SW 1271 (cell line): Measurements from ENCODE around the gene IST1.

Experiments
- DNase-seq, 2 experiments: peaks; one replicate each; lab custom pipeline; 2025; lab: John Stamatoyannopoulos, UW

The IST1 gene

DNA sequence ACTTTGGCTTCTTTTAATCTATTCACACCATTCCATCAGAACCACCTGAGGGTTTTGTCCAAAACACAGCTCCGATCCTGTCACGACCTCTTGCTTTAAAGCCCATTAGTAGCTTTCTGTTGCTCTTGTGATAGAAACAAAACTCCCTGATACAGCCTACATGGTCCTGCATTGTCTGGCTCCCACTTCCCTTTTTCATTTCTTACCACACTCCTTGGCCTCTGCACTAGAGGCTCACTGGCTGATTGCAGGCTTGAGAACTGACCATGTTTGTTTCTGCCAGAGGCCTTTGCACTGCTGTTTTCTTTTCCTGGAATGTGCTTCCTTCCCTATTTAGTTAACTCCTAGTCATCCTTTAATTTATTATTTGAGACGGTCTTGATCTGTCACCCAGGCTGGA is 23.7 kb downstream of the IST1 start:
- no peak for DNase-seq

DNA sequence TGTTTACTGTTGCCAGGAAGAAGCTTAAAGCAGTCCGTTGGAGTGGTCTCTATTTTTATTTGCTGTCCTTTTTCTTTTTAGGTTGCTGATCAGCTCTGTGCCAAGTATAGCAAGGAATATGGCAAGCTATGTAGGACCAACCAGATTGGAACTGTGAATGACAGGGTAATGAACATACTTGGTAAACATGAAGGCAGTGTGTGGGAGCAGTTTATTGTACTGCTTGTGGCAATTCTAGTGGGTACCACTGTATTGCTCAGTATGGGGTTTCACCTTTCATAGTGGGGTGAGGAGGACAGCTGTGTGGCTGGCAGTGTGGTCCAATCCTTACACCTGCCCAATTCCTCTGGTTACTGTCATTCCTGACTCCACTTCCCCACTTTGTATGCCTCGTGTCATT is 25.3 kb downstream of the IST1 start:
- DNase-seq, result no peak

GRCh38 chr16:71923941-71924690 is 28.8 kb downstream of the IST1 start:
- no peak for DNase-seq

DNA sequence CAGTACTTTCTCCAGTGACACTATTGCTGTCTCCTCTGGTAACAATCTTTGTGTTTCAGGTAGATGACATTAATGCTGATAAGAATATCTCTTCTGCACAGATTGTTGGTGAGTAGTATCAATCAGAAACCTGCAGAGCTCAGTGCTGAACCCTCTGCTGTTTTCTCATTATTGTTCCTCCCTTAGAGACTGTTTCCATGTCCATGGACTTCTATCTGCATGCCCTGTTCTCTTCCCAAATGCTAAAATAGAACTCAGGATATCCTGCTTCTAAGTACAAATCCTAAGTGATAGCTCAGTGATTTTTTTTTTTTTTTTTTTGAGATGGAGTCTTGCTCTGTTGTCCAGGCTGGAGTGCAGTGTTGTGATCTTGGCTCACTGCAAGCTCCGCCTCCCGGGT is 29.4 kb downstream of the IST1 start:
- DNase-seq, result no peak

- peak; percentile 67 to 94 for DNase-seq
Measured at GRCh38 chr16:71927383-71927782, 32.1 kb downstream of the IST1 start.

- DNase-seq, result no peak
Measured at GRCh38 chr16:71927787-71928186, 32.5 kb downstream of the IST1 start.

DNA sequence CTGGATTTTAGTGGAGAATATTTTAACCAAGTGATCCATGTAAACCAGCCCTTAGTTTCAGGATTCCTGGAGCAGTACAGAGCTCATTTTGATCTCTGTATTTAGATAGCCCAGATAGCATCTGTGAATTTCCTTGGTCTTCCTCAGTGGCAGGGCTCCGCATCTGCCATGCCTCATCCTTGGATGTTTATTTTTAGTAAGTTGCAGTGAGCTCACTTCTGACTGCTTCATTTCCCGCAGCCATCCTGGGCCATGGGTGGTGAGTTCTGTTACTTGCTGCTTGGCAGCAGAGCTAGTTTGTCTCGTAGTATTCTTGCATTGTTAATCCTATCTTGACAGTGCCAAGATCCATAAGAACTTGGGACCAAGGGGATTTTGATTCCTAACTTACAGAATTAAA is 33.7 kb downstream of the IST1 start:
- DNase-seq, result no peak

DNA sequence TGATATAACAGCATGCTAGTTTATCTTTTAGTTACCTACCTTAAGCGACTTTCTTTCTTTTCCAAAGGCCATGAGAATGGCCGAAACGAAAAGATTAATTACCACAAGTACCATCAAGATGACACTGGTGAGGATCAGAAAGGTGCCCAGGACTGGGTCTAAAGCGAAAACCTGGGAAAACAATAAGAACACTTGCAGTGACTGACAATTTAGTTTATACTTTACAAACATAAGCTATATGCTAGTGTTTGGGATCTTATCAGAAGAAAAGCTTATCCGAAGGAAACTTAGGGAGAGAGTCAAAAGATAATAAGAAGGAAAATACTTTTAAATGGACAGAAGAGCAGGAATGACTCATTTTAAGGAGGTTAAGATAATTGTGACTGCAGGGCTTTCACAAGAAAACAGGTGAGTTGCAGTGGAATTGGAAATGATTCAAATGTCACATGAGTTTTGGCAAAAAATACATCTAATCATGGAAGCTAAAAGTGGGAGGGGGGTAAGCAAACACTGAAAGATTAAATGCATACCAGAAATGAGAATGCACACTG is 34.8 kb downstream of the IST1 start:
- no peak for DNase-seq

- DNase-seq, result no peak
Measured at GRCh38 chr16:71931001-71931400, 35.7 kb downstream of the IST1 start.

DNA sequence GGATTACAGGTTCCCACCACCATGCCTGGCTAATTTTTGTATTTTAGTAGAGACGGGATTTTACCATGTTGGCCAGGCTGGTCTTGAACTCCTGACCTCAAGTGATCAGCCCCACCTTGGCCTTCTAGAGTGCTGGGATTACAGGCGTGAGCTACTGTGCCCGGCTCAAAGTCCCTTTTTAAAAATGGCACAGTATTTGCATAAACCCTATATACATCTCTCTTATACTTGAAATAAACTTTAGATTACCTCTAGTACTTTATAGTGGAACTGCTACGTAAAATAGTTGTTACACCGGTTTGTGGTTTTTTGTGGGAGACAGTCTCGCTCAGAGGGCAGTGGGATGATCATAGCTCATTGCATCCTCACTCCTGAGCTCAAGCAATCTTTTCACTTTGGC is 36.3 kb downstream of the IST1 start:
- no peak for DNase-seq

DNA sequence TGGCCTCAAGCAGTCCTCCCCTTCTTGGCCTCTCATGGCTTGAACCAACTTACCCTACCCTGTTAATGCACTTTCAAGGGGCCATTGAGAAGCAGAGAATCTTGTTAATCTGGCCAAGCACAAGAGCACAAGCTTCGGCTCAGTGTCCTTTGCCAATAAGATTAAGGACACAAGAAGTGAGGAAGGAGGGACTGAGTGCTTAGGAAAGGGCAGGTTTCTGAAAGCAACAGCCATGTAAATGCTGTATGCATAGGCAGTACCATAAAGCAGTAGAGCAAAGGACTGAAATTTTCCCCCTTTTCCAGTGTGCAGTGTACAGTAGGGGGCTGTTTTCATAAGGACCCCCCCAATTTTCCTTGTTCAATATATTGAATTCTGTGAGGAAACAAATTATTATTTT is 37.7 kb downstream of the IST1 start:
- no peak for DNase-seq

DNA sequence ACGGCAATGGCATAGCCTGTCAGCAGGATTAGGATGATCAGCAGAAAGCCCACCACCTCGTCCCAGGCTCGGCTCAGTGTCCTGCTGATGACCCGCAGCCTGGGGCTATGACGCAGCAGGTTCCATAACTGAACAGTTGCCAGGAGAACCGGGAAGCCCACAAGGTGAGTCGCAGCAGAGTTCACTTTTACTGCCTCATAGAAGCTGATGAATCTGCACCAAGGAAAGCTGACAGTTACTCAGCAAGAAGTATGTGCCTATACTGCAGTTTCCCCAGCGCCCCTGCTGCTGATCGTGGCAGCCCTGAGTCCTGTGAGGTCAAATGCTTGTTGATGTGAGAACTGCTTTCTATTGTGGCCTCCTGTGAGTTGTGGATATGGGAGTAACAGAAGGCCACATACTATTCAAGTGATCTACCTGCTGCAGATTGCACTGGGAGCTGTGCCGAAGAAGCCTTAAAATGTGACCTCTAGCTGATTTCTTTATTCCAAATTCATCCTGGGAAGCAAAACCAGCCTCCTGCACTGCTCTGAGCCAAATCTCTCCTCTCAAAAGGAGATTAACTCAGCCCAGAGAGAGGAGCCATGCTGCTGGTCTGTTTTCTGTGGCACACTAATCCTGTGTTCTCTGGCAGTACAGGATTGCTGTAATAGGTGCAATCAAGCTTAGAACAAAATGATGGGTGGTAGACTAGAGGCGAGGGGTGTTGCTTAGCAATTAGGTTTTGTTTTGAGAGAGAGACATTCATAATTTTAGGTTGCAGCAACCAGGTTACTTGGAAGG is 38.8 kb downstream of the IST1 start:
- DNase-seq, result no peak

DNA sequence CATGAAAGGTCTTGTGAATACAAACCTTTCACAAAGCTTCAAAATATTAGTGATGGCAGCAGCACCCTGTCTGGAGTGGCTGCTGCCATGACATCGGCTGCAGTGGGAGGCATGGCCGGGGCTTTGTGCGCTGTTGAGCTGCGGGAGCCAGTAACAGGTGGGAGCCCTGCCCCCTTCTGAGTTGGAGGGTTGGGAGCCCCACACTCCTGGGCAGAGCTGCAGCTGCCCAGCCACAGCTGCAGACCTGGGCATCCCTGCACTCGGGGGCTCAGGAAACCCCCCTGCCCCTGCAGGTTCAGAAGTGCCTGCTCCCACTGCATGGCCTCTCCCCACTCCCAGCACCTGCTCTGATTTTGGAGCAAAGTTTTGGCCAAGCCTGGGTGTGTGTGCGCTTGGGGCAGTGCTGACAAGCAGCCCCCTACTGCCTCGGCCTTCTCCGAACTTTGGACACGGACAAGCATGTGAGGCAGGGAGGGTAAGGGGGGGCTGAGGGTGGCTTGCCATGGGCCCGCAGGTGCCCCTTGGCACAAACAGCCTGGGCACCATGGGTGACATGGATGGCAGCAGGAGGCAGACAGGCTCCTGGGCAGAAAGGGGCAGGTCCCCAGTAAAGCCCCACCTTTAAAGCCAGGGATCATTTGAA is 42.7 kb downstream of the IST1 start:
- DNase-seq, result no peak

DNA sequence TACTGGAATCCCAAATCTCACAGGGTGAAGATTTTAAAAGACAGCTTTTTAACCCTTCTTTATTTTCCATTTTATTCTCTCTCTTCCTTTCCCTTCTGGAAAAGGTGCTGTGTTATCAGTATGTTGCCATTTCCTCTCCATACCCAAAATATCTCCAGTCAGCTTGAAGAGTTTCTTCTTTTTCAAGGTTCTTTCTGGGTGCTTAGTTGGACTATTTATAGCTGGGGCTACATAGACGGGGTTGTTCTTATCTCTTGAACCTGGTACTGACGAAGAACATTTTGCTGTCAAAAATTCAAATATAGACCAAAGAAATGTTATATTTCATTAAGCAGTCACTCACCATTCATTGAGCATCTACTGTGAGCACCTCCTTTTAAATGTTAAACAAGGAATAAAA is 48.6 kb downstream of the IST1 start:
- DNase-seq, result no peak

GRCh38 chr16:71945616-71946015 is 50.3 kb downstream of the IST1 start:
- DNase-seq, result no peak

DNA sequence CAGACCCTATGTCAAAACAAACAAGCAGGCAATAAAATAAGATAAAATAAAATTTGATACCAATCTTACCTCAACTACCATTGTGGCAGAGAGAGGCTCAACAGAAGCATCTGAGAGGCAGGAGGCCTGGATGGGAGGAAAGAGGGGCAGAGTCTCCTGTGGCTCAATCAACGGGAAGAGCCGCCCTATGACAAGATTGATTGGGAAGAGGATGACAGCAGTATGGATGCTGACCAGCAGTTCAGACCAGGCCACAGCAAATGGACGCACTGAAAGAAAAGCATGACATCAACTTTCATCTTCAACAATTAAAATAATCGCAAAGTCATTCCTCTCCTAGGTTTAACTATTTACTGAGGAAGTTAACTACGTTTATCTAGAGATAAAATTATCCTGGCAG is 57.5 kb downstream of the IST1 start:
- no peak for DNase-seq

DNA sequence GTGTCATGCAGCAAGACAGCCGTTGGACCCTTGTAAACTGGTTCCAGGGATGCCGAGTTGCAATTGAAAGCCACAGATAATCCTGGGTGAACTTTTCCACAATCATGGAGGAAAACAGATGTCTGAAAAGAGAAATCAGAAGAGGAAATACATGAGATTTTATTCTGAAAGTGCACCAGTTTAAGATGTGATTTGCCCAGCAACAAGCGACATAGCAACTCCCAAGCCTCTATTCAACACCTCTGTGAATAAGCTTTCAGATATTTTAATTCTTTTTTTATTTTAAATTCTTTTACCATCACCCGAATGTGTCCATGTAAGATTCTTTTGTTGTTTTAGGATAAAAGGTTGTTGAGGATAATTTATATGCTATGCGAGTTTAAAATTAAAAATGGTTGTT is 58.8 kb downstream of the IST1 start:
- no peak for DNase-seq

GRCh38 chr16:71954699-71955195 is 59.4 kb downstream of the IST1 start:
- DNase-seq, result no peak

- no peak for DNase-seq
Measured at GRCh38 chr16:71956486-71956885, 61.2 kb downstream of the IST1 start.

DNA sequence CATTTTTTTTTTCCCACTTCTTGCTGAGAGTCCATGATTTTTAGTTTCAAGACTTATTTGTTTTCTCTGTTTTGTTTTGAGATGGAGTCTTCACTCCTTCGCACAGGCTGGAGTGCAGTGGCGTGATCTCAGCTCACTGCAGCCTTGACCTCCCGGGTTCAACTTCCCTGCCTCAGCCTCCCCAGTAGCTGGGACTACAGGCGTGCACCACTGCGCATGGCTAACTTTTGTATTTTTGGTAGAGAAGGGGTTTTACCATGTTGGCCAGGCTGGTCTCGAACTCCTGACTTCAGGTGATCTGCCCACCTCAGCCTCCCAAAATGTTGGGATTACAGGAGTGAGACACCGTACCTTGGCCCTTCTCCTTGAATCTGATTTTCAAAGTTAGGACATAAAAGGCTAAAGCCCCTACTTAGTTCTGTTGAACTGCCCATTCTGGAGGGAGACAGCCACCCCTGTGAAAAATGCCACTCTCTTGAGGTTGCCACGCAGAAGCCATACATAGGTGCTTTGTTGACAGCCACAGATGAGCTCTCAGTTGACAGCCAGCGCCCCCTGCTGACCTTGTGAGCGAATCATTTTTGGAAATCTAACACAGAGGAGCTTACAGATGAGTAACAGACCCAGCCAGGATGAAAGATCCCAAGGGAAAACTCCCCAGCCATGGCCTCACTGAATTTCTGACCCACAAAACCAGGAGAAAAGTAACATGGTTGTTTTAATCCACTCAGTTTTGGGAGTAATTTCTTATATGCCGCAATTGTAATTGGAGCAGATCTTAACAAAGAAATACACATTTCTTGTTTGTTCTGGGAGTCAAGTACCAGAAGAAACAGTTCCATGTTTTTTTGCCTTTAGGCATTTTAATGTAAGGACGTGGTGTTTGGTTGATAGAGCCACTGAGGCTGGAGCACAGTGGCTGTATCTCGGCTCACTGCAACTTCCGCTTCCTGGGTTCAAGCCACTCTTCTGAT is 66.0 kb downstream of the IST1 start:
- peak; percentile 39 to 74 for DNase-seq

DNA sequence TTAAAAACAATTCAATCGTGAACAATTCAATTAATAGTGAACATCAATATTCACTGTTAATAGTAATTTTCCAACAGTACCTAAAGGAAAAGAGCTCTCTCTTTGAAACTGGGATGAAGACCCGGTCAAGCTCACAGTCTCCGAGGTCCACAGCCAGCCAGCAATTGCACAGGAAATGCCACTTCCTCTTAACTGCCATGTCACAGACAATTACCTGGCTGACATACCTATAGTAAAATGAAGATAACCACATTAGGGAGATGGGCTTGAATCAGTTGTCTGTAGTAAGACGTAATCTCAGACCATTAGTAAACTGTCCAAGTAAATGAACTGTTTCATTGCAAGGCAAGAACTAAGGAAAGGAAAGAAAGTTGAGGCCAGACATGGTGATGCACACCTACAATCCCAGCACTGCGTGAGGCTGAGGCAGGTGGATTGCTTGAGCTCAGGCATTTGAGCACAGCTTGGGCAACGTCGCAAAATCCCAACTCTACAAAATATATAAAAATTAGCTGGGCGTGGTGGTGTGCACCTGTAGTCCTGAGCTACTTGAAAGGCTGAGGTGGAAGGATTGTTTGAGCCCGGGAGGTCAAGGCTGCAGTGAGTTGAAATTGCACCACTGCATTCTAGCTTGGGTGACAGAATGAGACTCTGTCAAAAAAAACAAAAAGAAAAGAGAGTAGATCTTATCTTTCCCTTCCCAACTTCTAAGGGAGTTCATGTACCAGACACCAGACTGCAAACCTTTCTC is 68.0 kb downstream of the IST1 start:
- no peak for DNase-seq
